ENCODE data around the gene RARRES2.
"Not testable (repeated sequence)": the region's sequence is repeated elsewhere in the genome, so short reads cannot be mapped to it uniquely, and the experiment has no call there.

The RARRES2 gene

DNA sequence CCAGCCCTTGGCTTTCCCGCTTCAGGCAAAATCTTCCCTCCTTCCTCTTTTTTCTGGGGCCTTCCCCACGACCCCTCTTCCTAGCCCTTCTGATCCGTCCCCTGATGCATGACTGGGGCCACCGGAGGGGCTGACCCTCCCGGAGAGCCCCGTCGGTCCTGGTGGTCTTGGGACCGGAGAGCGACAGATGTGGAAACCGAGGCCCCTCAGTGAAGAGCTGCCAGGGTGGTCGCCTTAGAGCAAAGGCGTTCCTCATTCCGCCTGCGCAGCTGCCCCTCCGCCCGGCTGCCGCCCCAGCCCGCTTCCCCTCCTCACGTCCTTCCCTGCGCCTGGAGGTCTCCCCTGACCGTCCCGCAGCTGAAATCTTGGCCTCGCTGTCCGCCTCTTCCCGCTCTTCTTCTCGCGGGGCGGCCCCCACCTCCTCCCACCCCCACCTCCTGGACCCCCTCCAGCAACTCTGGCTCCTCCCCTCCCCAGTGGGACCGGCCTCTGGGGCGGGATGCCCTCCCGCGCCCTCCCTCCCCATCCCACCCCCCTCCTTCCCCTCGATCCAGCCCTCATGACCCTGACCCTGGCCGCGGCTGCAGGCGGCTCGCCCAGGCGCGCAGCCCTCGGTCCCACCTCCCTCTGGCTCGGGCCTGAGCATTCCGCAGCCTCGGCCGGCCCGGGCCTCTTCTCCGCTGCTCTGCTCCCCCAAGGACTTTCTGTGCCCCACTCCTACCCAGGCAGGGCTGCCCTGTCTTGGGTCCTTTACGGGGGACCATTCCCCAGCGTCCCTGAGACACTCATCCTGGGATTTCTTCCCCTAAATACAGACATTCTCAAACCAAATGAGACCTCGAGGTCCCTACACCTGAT is at the start of gene RARRES2:
Gene RARRES2 (minus strand): TSS at position 367 of the 858 bp plus-strand sequence. CDS start 1,020 bp downstream, outside the sequence.
- DNase-seq (ENCODE audit: low read depth in 2 of 2) = no peak

DNA sequence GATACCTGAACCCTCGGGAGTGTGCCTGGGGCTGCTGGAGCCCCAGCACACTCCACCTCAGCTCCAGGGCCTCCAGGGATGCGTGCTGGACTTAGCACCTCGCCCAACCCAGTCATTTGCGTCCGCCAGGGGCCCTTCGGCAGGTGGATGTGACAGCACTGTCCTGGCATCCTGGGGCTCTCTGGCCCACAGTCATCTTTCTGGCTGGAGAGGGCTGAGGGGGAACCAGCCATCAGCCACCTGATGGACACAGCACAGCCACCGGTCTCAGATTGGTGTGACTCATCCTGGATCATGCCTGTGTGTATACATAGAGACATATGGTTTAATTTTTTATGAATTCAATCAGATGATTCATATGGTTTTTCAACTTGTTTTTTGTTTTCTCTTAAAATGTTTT is 48.8 kb upstream of the RARRES2 start:
- DNase-seq (ENCODE audit: low read depth in 2 of 2) = no peak

DNA sequence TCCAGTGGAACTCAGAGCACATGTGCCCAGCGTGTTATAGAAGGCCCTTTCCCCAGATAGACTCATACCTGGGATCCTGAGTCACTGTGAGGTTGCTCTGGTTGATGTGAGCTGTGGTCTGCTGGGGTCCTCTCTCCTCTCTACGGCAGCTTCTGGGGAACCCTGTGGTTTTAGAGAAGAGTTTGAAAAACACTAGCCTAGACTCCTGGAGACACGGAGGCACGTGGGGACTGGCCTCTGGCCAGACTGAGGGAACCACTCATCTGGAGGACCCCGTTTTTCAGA is 48.0 kb upstream of the RARRES2 start:
- no peak for DNase-seq (ENCODE audit: low read depth in 2 of 2)

- DNase-seq (ENCODE audit: low read depth in 2 of 2) = no peak
These were observed 47.5 kb upstream of the RARRES2 start for GRCh38 chr7:150388709-150389531.

DNA sequence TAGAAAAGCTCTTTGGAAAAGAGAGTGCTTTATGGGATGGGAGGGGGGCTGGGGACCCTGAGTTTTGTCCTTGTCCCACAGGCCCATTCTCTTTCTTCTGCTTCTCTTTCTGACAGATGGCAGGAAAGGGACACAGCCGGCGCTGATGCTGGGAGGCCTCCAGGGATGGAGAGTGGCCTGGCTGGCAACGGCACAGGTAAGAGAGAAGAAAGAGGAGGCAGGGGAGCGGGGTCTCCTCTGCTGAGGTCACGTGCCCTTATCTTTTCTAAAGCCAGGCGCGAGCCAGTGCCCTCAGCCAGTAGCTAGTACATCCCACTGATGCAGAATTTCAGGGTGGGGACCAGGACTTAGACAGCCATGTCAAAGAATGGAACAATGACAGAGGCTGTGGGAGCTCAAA is 46.9 kb upstream of the RARRES2 start:
- no peak for DNase-seq (ENCODE audit: low read depth in 2 of 2)

DNA sequence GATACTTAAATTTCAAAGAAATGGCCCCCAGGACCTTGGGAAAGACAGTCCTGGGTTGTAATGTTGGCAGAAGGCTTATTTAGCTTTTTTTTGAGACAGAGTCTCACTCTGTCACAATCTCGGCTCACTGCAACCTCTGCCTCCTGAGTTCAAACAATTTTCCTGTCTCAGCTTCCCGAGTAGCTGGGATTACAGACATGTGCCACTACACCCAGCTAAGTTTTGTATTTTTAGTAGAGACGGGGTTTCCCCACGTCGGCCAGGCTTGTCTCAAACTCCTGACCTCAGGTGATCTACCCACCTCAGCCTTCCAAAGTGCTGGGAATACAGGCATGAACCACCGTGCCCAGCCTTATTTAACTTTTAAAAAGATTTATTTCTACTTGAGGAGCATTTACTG is 44.5 kb upstream of the RARRES2 start:
- not testable (repeated sequence) for DNase-seq (ENCODE audit: low read depth in 2 of 2)

- no peak for DNase-seq (ENCODE audit: low read depth in 2 of 2)
These were observed 43.9 kb upstream of the RARRES2 start for GRCh38 chr7:150385302-150385723.

DNA sequence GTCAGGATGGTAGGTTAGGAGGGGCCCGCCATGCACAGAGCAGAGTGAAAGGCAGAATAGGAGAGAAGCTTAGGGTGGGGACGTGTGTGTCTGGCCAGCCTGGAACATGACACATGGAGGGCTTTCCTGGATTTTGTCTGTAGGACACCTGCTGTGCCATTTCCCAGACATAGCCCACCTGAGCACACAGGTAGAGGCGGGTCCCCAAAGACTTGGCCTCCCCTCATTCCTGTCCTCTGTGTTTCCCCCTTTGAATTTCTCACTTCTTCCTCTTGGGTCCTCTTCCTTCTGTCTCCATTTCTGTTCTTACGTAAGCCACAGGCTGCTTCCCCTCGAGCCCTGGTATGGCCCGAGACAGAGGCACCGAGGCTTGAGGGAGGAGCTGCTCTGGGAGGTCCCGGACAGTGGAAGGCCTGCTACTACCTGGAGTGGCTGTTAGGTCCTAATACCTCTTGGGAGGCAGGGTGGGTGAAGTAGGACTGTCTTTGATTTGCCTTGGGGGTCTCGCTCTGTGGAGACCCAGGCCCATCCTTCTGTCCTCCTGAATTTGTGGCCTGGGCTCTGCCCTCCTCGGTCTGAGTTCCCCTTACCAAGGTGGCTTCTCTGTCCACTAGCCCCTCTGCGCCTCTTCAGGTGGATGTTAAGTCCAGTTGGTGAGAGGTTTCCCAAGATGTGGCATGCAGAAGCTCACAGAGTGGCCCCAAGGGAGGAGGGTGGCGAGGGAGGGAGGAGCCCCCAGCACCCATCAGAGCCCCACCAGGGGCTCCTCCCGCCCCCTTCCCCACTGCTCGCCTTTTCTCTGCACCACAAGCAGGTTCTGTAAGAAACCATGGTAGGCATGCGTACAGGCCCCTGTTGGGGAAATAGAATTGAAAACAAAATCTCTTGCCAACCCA is 43.2 kb upstream of the RARRES2 start:
- no peak for DNase-seq (ENCODE audit: low read depth in 2 of 2)

DNA sequence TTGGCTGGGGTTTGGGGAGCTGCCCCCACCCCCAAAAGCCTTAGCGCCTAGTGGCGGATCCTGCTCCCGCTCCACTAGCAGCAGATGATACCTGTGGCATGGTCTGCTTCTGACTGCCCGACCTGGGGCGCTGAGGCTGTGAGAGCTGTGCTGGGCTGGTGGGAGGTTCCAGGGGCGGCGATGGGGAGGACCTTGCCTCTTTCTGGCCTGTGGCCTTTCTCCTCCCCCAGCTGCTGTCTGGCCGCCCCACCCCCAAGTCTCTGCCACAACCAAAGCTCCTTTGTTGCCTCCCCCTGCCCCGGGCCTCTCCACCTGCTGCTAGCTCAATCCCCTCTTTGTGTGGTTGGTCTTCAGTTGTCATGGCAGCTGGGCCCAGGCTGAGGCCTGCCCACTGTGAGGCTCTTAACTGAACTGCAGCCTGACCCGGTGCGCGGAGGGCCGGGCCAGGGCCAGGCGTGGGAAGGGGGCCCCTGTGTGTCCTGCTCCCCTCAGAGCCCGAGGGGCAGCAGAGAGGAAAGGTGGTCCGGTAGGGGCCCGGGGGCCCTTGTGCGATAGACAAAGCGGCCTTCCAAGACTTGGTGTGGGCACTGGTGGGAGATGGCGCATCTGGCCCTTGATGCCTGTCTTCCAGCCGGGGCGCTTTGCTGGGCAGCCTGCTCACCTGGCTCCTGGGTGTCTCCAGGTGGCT is 42.4 kb upstream of the RARRES2 start:
- DNase-seq (ENCODE audit: low read depth in 2 of 2) = no peak

DNA sequence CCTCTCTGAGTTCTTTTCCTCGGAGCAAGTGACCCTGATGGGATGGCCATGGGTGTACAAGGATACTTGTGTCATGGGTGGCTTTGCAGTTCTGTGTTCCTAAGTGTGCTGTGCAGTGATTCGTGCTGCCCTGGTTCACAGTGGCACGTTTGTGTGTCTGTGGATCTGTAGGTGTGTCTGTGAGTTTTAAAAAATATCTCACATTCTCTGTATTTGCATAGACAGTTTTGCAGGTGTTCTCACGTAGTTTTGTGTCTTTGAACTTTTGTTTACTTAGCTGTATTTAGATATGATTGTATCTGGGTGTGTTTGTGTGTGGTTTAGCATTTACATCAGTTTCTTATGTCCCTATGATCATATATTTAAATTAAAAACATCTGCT is 41.4 kb upstream of the RARRES2 start:
- DNase-seq (ENCODE audit: low read depth in 2 of 2) = no peak

DNA sequence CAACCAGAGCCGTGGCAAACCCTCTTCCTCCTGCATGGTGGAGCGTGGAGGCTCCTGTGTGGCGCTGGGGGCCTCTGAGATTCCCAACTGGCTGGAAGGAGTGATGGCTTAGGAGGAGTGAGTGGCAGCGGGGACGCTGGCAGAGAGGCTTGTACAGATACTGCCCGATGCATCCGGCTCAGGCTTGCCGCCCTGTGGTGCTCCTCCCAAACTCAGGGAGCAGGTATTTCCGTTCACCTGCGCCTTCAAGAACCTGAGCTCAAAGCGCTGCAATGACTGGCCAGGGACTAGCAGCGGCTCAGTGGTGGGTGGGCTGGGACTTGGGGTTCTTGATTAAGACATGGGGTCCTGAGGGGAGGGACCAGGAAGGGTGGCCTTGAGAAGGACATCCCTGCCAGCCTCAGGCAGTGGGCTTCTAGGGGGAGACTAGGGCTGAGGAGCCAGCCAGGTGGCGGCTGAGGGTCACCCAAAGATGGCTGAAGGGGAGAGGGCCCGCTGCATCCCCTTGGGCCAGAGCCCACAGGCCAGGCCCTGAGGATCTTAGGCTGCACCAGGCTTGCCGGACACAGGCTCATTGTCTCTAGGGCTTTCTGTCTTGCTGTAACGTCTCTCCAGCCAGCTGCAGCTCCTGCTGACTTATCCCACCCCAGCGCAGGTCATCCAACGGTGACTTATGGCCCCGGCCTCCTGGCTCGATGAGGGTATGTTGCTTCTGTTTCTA is 40.9 kb upstream of the RARRES2 start:
- no peak for DNase-seq (ENCODE audit: low read depth in 2 of 2)

GRCh38 chr7:150381785-150382122 is 40.3 kb upstream of the RARRES2 start:
- no peak for DNase-seq (ENCODE audit: low read depth in 2 of 2)

- DNase-seq (ENCODE audit: low read depth in 2 of 2) = no peak
These were observed 39.7 kb upstream of the RARRES2 start for GRCh38 chr7:150381096-150381495.

DNA sequence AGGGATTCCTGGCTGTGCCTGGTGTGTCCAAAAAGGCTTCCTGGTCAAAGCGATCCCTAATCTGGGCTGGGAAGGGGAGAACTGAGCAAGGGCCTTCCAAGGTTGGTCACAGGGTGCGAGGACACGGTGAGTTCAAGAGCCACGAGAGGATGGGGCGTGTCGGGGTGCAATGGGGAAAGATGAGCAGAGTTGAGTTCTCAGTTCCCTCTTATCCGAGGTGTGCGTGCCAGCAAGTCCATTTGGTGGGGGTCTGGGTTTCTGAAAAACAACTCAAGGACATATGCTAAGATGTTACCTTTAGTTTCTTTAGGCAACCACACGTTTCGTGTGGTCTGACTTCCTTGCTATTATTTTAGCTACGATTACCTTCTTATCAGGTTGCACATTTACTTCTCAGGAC is 39.0 kb upstream of the RARRES2 start:
- no peak for DNase-seq (ENCODE audit: low read depth in 2 of 2)

GRCh38 chr7:150379441-150380379 is 38.3 kb upstream of the RARRES2 start:
- DNase-seq (ENCODE audit: low read depth in 2 of 2) = no peak

DNA sequence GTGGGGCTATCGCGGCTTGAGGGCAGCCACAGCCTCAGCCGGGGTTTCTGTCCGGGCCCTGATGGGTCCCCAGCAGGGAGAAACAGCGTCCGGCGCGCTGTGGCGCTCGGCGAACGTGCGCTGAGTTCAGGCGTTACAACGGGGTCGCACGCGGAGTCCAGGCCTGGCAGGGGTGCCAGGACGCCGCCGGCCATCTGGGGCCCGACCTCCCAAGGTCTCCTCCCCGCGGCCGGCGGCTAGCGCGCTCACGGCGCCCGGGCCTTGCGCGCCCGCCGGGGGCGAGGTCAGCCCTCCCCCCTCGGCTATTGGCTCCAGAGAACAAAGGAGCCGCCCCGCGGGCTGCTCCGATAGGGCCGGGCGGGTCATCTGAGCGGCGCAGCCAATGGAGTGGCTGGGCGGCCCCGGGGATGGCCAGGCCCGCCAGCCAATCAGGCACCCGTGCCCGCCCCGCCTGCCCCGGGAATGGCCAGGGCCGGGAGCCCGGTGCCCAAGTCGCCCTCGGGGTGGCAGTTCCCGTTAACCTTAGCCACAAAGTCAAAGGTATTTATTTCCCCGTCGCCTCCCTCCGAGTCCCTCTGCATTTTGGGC is 37.5 kb upstream of the RARRES2 start, which contains the start of gene ZNF775:
Gene ZNF775 (plus strand): TSS at position 478 of the 588 bp plus-strand sequence. CDS start 9,141 bp downstream, outside the sequence.
- peak; percentile 81 to 84 for DNase-seq (ENCODE audit: low read depth in 2 of 2)

DNA sequence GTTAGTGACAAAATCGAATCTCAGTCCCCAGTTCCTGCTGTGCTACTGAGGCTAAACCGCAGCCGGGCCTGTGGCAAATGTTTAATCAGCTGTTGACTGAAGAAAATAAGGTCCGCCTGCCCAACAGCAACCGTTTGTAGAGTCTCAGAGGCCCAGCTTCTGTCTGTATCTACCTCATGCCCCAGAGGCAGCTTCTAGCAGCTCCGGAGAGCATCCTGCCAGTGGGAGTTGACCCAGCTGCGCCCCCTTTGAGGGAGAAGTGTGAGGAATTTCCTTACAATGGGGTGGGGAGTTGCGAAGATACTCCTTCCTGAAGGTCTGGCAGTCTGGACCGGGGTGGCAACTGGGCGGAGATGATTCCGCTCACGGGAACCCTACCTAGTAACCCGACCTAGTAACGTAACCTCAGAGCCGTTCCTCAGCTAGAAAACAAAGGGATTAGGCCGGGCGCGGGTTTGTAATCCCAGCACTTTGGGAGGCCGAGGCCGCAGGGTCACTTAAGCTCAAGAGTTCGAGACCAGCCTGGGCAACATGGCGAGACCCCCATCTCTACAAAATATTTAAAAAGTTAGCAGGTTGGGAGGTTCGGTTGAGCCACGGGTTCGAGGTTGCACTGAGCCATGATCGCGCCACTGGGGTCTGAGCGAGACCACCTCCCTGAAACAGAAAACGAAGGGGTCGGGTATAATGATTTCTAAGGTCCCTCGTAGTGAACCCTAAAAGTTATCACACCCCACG is 36.9 kb upstream of the RARRES2 start:
- peak in 1 of 2 donors; percentile 11 for DNase-seq (ENCODE audit: low read depth in 2 of 2)

GRCh38 chr7:150377635-150378034 is 36.2 kb upstream of the RARRES2 start:
- no peak for DNase-seq (ENCODE audit: low read depth in 2 of 2)

DNA sequence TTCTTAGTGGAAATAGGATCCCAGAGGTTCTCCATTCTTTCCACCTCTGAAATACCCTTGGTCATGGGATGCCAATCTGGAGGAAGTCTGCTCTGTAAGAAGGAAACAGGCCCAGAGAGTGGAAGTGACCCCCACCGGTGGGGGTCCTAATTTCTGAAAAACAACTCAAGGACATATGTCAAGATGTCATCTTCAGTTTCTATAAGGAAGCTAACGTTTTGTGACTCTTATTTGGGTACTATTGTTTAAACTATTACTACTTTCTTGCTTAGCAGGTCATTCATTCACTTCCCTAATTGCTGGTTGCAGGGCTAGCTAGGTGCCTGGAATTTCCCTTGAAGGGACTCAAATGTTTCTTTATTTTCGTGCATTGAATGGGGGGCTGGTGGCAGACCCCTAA is 35.8 kb upstream of the RARRES2 start:
- DNase-seq (ENCODE audit: low read depth in 2 of 2) = no peak

Data from activated CD8-positive, alpha-beta memory T cell treated with anti-CD3 and anti-CD28 coated beads for 4 hours (primary cell).